Cardiac muscle cell (in vitro differentiated cells and primary cell): ENCODE results near the gene XRRA1. TPM values are rescaled to one million over a fixed set of nuclear protein-coding genes. Genes with fewer than 3 reads are reported as not detected.

ENCODE experiments used
- DNase-seq, 2 donors: peaks; one replicate each; pipeline versions ENCODE4 v3.0.0 to v3.0.0-alpha.2; 2010 to 2017; ENCODE audit warnings: low read depth in 1 of 2, low spot score in 1 of 2
- H3K27ac ChIP-seq: fragments of 200-600 bp; sonication (generic); 2 replicates; pipeline ENCODE4 v1.5.1; 2016
- H3K27me3 ChIP-seq: fragments of 200-600 bp; sonication (generic); 2 replicates; pipeline ENCODE4 v1.6.0; 2016; ENCODE audit warnings: control low read depth
- H3K36me3 ChIP-seq: fragments of 200-600 bp; sonication (generic); 2 replicates; pipeline ENCODE4 v1.5.1; 2016; ENCODE audit warnings: control low read depth
- H3K4me1 ChIP-seq: fragments of 200-600 bp; sonication (generic); 2 replicates; pipeline ENCODE4 v1.8.1; 2017; ENCODE audit warnings: low read depth, mild to moderate bottlenecking, mixed run types
- H3K4me3 ChIP-seq: fragments of 200-600 bp; sonication (generic); 2 replicates; pipeline ENCODE4 v1.5.1; 2016; ENCODE audit warnings: mild to moderate bottlenecking
- H3K9me3 ChIP-seq: fragments of 200-600 bp; sonication (generic); 2 replicates; pipeline ENCODE4 v1.5.1; 2017; ENCODE audit warnings: low read depth, mild to moderate bottlenecking, control low read depth
- polyA plus RNA-seq: library from polyadenylated mRNA; unstranded; fragments of >200 nt; fragmentation: Nextera tagmentation; extraction: Ambion mirVana; gene quantifications from 2 replicates; pipeline ENCODE4 v1.2.1, GENCODE V29; 2016
- total RNA-seq: library from RNA; depleted of rRNA; stranded (reverse); fragments of >200 nt; gene quantifications from 2 replicates; pipeline ENCODE4 v1.2.3, GENCODE V29; 2016
- TF ChIP-seq, protein P1 (sequence below): IDR thresholded peaks from 2 replicates; pipeline ENCODE4 v1.5.1; 2012; ENCODE audit warnings: low read depth, mild to moderate bottlenecking, low read length

Gene XRRA1
- total and polyA plus RNA-seq, 2 experiments from 2014 or later, result 16.0 to 35.9 TPM

DNA sequence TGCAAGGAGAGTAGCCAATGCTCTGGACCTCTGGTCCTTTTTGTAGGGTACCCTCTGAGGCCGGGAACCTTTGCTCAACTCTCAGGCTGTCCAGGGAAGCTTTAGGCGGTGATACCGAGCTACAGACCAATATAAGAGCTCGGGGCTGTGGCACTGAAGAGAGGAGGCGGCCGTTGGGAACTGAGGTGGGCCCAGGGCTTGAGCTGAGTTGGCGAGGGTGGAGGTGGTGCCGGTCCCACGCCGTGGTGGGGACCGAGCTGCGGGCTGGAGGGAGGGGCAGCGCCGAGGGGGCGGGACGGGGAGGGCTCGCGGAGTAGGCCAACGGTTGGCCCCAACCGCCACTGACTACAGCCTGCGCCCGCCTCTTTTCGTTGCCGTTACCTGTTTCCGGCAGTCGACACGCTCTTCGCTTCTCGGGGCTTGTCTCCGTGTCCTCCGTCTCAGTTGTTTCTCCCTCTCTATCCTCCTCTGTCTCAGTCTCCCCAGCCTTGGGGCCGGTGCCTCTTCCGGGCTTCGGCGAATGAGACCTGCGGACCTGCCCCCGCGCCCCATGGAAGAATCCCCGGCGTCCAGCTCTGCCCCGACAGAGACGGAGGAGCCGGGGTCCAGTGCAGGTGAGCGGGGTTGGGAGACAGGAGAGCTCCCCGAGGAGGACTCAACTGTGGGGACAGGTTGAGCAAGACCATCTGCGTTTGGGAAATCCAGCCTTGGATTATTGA lies 39.8 kb upstream of the XRRA1 start, which contains the start of gene NEU3:
TSS of gene NEU3 (plus strand) at position 393 of the 719 bp plus-strand sequence. CDS start at position 521, 128 bp downstream.
- Histone ChIP-seq H3K4me1 (peaks cover 5% of the 10 kb centered on the region), H3K9me3 (no peaks in the 10 kb centered on the region), H3K27me3 (no peaks in the 10 kb centered on the region), H3K4me3 (peak within 1 kb of the TSS; percentile 58), H3K36me3 (no peaks in the 10 kb centered on the region), H3K27ac (peak within 1 kb of the TSS; percentile 74)
- TF ChIP-seq, protein P1, sequence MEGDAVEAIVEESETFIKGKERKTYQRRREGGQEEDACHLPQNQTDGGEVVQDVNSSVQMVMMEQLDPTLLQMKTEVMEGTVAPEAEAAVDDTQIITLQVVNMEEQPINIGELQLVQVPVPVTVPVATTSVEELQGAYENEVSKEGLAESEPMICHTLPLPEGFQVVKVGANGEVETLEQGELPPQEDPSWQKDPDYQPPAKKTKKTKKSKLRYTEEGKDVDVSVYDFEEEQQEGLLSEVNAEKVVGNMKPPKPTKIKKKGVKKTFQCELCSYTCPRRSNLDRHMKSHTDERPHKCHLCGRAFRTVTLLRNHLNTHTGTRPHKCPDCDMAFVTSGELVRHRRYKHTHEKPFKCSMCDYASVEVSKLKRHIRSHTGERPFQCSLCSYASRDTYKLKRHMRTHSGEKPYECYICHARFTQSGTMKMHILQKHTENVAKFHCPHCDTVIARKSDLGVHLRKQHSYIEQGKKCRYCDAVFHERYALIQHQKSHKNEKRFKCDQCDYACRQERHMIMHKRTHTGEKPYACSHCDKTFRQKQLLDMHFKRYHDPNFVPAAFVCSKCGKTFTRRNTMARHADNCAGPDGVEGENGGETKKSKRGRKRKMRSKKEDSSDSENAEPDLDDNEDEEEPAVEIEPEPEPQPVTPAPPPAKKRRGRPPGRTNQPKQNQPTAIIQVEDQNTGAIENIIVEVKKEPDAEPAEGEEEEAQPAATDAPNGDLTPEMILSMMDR, result no peak
- peak; percentile 78 to 83 for DNase-seq

- no peaks in the 10 kb centered on the region for H3K36me3 ChIP-seq
- H3K9me3 ChIP-seq, result no peaks in the 10 kb centered on the region
- no peak overlapping the region for H3K4me3 ChIP-seq
- no peak for DNase-seq
- H3K4me1 ChIP-seq, result peaks cover 18% of the 10 kb centered on the region
- H3K27me3 ChIP-seq, result no peaks in the 10 kb centered on the region
- TF ChIP-seq, protein P1, result no peak
- no peak overlapping the region for H3K27ac ChIP-seq
These were observed 35.8 kb upstream of the XRRA1 start for GRCh38 chr11:74984730-74985129.

- Histone ChIP-seq H3K4me3 (no peak overlapping the region), H3K9me3 (no peaks in the 10 kb centered on the region), H3K4me1 (peaks cover 13% of the 10 kb centered on the region), H3K36me3 (no peaks in the 10 kb centered on the region), H3K27ac (no peak overlapping the region), H3K27me3 (no peaks in the 10 kb centered on the region)
- no peak for DNase-seq
- TF ChIP-seq, protein P1, result no peak
These were observed 35.2 kb upstream of the XRRA1 start for GRCh38 chr11:74984070-74984469.

GRCh38 chr11:74981888-74982287 lies 33.0 kb upstream of the XRRA1 start:
- no peak overlapping the region for H3K27ac ChIP-seq
- peaks cover 13% of the 10 kb centered on the region for H3K4me1 ChIP-seq
- H3K9me3 ChIP-seq, result no peaks in the 10 kb centered on the region

GRCh38 chr11:74980634-74981033 lies 31.7 kb upstream of the XRRA1 start:
- H3K27me3 ChIP-seq, result no peaks in the 10 kb centered on the region
- TF ChIP-seq, protein P1, result no peak
- H3K4me3 ChIP-seq, result no peak overlapping the region
- DNase-seq, result no peak
- H3K27ac ChIP-seq, result no peak overlapping the region
- peaks cover 13% of the 10 kb centered on the region for H3K36me3 ChIP-seq
- H3K9me3 ChIP-seq, result no peaks in the 10 kb centered on the region
- H3K4me1 ChIP-seq, result peaks cover 13% of the 10 kb centered on the region

More at GRCh38 chr11:74981888-74982287, 33.0 kb upstream of the XRRA1 start:
- no peak overlapping the region for H3K4me3 ChIP-seq
- peaks cover 13% of the 10 kb centered on the region for H3K36me3 ChIP-seq
- TF ChIP-seq, protein P1, result no peak
- no peak for DNase-seq
- H3K27me3 ChIP-seq, result no peaks in the 10 kb centered on the region
